HK-2 (cell line): Measurements from ENCODE around the gene ITK.
A peak's percentile ranks its signal among the peaks of the same experiment; 100 is the strongest.

ENCODE experiments used
- DNase-seq: peaks from one replicate; pipeline ENCODE4 v3.0.0-alpha.2; 2018; ENCODE audit not compliant: unreplicated experiment

ITK gene

GRCh38 chr5:157180374-157181264 is at the start of gene ITK:
TSS of gene ITK (plus strand) at chr5:157180840. CDS start at chr5:157180978, 138 bp downstream.
- DNase-seq = no peak

- DNase-seq = no peak
Measured at GRCh38 chr5:157130925-157131324, 49.7 kb upstream of the ITK start.

GRCh38 chr5:157132281-157132612 is 48.4 kb upstream of the ITK start:
- no peak for DNase-seq

GRCh38 chr5:157137691-157138090 is 42.9 kb upstream of the ITK start:
- DNase-seq = no peak

GRCh38 chr5:157142317-157143126 is 38.1 kb upstream of the ITK start, which contains the start of gene MED7:
TSS of gene MED7 (minus strand) at chr5:157142865. CDS start at chr5:157139431, 3,434 bp downstream.
- peak; percentile 87 for DNase-seq

GRCh38 chr5:157143127-157143971 is 37.3 kb upstream of the ITK start:
- peak; percentile 45 for DNase-seq

- peak; percentile 42 for DNase-seq
Measured at GRCh38 chr5:157148734-157149615, 31.7 kb upstream of the ITK start.

- DNase-seq = no peak
Measured at GRCh38 chr5:157150995-157151394, 29.6 kb upstream of the ITK start.

GRCh38 chr5:157155297-157155696 is 25.3 kb upstream of the ITK start:
- DNase-seq = no peak

- no peak for DNase-seq
Measured at GRCh38 chr5:157157293-157157891, 23.2 kb upstream of the ITK start.

GRCh38 chr5:157159209-157159751 is 21.4 kb upstream of the ITK start:
- no peak for DNase-seq

- DNase-seq = no peak
Measured at GRCh38 chr5:157160001-157160400, 20.6 kb upstream of the ITK start.

GRCh38 chr5:157161996-157162395 is 18.6 kb upstream of the ITK start:
- DNase-seq = no peak

GRCh38 chr5:157162919-157163510 is 17.6 kb upstream of the ITK start:
- no peak for DNase-seq

GRCh38 chr5:157164521-157164920 is 16.1 kb upstream of the ITK start:
- no peak for DNase-seq

GRCh38 chr5:157165261-157165660 is 15.4 kb upstream of the ITK start:
- no peak for DNase-seq

GRCh38 chr5:157165668-157166067 is 15.0 kb upstream of the ITK start:
- DNase-seq = no peak

- DNase-seq = no peak
Measured at GRCh38 chr5:157166214-157167213, 14.1 kb upstream of the ITK start, which contains the start of gene GARIN3. TSS of gene GARIN3 (minus strand) at chr5:157166264. CDS start at chr5:157166168, 96 bp downstream.
